SK-N-MC (cell line): ENCODE data around the gene MYO15B.

Experiments
- EZH2 ChIP-seq: fragments of 200-600 bp; sonication (generic); IDR thresholded peaks from one replicate; pipeline ENCODE4 v1.6.1; 2017; ENCODE audit warnings: antibody characterized with exemption
- POLR2AphosphoS5 ChIP-seq: IDR thresholded peaks from 2 replicates; pipeline ENCODE4 v1.6.1; 2012; ENCODE audit warnings: mild to moderate bottlenecking, low read depth, low read length, borderline replicate concordance

DNA sequence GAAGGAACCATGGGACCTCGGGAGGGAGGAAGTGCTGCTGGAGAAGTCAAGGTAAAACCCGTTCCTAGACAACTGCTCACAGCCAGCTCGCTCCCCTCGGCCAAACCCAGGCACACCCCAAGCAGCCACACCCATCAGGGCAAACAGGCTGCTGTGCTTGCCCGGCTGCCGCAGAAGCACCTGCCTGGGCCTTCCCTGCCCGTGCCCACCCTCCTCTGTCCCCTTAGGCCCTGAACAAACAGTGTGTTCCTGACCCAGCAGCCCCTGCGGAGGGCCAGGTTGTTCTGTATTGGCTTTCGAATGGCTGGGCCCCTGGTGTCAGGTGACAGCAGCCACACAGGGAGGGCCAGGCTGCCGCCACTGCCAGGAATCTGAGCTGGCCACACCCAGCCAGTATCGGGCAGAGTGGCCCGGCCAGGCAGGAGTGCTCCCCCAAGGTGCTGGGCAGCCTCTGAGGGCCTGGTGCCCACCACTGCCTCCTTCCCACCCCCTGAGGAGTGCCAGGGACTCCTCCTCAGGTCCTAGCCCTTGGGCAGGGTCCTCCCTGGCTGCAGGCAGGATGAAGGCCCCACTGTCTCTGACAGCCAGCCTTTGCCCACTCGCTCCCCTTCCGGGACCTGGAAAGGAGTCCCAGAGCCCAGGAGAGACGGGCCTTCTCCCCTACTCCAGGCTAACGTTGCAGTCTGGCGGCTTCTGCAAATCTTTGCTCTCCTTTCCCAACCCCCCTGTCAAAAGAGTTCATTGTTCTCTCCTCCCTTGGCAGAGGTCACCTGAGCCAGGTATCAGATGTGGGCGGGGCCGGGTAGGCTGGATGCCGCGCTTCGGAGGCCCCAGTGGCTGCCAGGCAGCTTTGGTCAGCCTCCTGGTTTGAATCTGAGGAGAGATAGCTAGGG, 38.1 kb upstream of the MYO15B start:
- TF ChIP-seq EZH2 (no peak), POLR2AphosphoS5 (no peak)
